Measurements from ENCODE around the gene IER5.

Gene IER5

GRCh38 chr1:181088079-181089016, at the start of gene IER5:
Gene IER5 (plus strand): TSS chr1:181088700. CDS start chr1:181088903, 203 bp downstream.
- ChIA-PET CTCF (interaction anchor here (0.6 to 1.3 kb wide), 4 partner anchors 40 to 78 kb away, joined by 3 to 8 read pairs (median 4); no protein-coding TSS in a partner anchor), POLR2A (interaction anchor here (0.6 to 6.6 kb wide), 21 partner anchors 9 to 1698 kb away, joined by 3 to 163 read pairs (median 4); partner anchors contain the start of gene MR1)
- Histone ChIP-seq H3K27ac (ENCODE audit: extremely low read depth, low read depth, low read length) (peak within 1 kb of the TSS; percentile 82), H3K9me3 (ENCODE audit: control insufficient read depth, insufficient read depth, low read depth, low read length) (no peaks in the 10 kb centered on the region), H3K36me3 (ENCODE audit: control insufficient read depth in 2 of 2, insufficient read depth in 1 of 2, low read length in 2 of 2) (peaks cover 0 to 37% of the 10 kb centered on the region in 2 experiments; a peak in 2 of 3 replicates), H3K4me1 (ENCODE audit: control insufficient read depth, insufficient read depth, low read length) (no peaks in the 10 kb centered on the region), H3K4me3 (ENCODE audit: low read depth, low read length) (peak within 1 kb of the TSS; percentile 96)
- no peak for TF ChIP-seq ZNF223 (tag by site-specific recombination; IDR thresholded peaks at IDR 0.05)
- TF ChIP-seq REST (tag by site-specific recombination; IDR thresholded peaks at IDR 0.05): peak; percentile 29; the same call in 1 of the 2 replicates
- peak; percentile 20; the same call in 1 of the 2 replicates for TF ChIP-seq KLF7 (tag by site-specific recombination; IDR thresholded peaks at IDR 0.05; ENCODE audit: borderline replicate concordance)
- peak; percentile 79 for TF ChIP-seq ZXDB (tag by site-specific recombination; IDR thresholded peaks at IDR 0.05)
- no peak for TF ChIP-seq ZNF530 (tag by site-specific recombination; IDR thresholded peaks at IDR 0.05; ENCODE audit: low read depth)
- TF ChIP-seq, protein P1, sequence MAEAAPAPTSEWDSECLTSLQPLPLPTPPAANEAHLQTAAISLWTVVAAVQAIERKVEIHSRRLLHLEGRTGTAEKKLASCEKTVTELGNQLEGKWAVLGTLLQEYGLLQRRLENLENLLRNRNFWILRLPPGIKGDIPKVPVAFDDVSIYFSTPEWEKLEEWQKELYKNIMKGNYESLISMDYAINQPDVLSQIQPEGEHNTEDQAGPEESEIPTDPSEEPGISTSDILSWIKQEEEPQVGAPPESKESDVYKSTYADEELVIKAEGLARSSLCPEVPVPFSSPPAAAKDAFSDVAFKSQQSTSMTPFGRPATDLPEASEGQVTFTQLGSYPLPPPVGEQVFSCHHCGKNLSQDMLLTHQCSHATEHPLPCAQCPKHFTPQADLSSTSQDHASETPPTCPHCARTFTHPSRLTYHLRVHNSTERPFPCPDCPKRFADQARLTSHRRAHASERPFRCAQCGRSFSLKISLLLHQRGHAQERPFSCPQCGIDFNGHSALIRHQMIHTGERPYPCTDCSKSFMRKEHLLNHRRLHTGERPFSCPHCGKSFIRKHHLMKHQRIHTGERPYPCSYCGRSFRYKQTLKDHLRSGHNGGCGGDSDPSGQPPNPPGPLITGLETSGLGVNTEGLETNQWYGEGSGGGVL (tag by site-specific recombination; IDR thresholded peaks at IDR 0.05): no peak
- TF ChIP-seq MZF1 (tag by site-specific recombination; IDR thresholded peaks at IDR 0.05; ENCODE audit: borderline replicate concordance): 0 out of 2 replicates have a peak, but pooled peaks have one; percentile 31
- no peak for TF ChIP-seq ZNF707 (tag by site-specific recombination; IDR thresholded peaks at IDR 0.05)
- peak; percentile 94 for TF ChIP-seq ZNF660 (tag by site-specific recombination; IDR thresholded peaks at IDR 0.05)
- no peak for TF ChIP-seq ZNF423 (tag by site-specific recombination; IDR thresholded peaks at IDR 0.05)
- TF ChIP-seq ZNF623 (tag by site-specific recombination; IDR thresholded peaks at IDR 0.05): no peak
- no peak for TF ChIP-seq ZNF354C (tag by site-specific recombination; IDR thresholded peaks at IDR 0.05; ENCODE audit: borderline replicate concordance, low read depth)
- TF ChIP-seq, protein P2, sequence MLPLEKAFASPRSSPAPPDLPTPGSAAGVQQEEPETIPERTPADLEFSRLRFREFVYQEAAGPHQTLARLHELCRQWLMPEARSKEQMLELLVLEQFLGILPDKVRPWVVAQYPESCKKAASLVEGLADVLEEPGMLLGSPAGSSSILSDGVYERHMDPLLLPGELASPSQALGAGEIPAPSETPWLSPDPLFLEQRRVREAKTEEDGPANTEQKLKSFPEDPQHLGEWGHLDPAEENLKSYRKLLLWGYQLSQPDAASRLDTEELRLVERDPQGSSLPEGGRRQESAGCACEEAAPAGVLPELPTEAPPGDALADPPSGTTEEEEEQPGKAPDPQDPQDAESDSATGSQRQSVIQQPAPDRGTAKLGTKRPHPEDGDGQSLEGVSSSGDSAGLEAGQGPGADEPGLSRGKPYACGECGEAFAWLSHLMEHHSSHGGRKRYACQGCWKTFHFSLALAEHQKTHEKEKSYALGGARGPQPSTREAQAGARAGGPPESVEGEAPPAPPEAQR (tag by site-specific recombination; IDR thresholded peaks at IDR 0.05): no peak
- TF ChIP-seq ZBTB7A (tag by site-specific recombination; IDR thresholded peaks at IDR 0.05; ENCODE audit: low read depth): 0 out of 2 replicates have a peak, but pooled peaks have one; percentile 8
- no peak for TF ChIP-seq ZNF571 (tag by site-specific recombination; IDR thresholded peaks at IDR 0.05)
- no peak for TF ChIP-seq TRIM28 (IDR thresholded peaks at IDR 0.05; ENCODE audit: borderline replicate concordance, low read length)
- no peak for TF ChIP-seq ZNF169 (tag by site-specific recombination; IDR thresholded peaks at IDR 0.05)
- peak; percentile 27; the same call in 1 of the 2 replicates for TF ChIP-seq GLIS1 (tag by site-specific recombination; IDR thresholded peaks at IDR 0.05)
- TF ChIP-seq ZNF549 (tag by site-specific recombination; IDR thresholded peaks at IDR 0.05): no peak
- TF ChIP-seq MEIS1 (CRISPR knock-in tag; IDR thresholded peaks at IDR 0.05; ENCODE audit: borderline replicate concordance): no peak; the same call in 1 of the 2 replicates
- no peak for TF ChIP-seq ZNF274 (IDR thresholded peaks at IDR 0.05; ENCODE audit: low read length)
- TF ChIP-seq ZNF274 (tag by site-specific recombination; IDR thresholded peaks at IDR 0.05; ENCODE audit: borderline replicate concordance): no peak
- no peak for TF ChIP-seq ZNF19 (tag by site-specific recombination; IDR thresholded peaks at IDR 0.05; ENCODE audit: low read depth)
- no peak for TF ChIP-seq ZNF670 (tag by site-specific recombination; IDR thresholded peaks at IDR 0.05; ENCODE audit: low read depth)
- TF ChIP-seq ZNF701 (tag by site-specific recombination; IDR thresholded peaks at IDR 0.05): no peak
- peak; percentile 3; the same call in 1 of the 2 replicates for TF ChIP-seq OVOL3 (tag by site-specific recombination; IDR thresholded peaks at IDR 0.05)
- peak; percentile 71 for TF ChIP-seq ZBTB17 (tag by site-specific recombination; IDR thresholded peaks at IDR 0.05)
- TF ChIP-seq YY1 (tag by site-specific recombination; IDR thresholded peaks at IDR 0.05): no peak
- no peak for TF ChIP-seq ZNF221 (tag by site-specific recombination; IDR thresholded peaks at IDR 0.05; ENCODE audit: borderline replicate concordance)
- TF ChIP-seq, protein P3, sequence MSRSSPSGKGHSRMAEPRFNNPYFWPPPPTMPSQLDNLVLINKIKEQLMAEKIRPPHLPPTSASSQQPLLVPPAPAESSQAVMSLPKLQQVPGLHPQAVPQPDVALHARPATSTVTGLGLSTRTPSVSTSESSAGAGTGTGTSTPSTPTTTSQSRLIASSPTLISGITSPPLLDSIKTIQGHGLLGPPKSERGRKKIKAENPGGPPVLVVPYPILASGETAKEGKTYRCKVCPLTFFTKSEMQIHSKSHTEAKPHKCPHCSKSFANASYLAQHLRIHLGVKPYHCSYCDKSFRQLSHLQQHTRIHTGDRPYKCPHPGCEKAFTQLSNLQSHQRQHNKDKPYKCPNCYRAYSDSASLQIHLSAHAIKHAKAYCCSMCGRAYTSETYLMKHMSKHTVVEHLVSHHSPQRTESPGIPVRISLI (tag by site-specific recombination; IDR thresholded peaks at IDR 0.05): no peak

Measured in HEK293 (cell line).